ENCODE data around the gene RHOBTB3.

DNA sequence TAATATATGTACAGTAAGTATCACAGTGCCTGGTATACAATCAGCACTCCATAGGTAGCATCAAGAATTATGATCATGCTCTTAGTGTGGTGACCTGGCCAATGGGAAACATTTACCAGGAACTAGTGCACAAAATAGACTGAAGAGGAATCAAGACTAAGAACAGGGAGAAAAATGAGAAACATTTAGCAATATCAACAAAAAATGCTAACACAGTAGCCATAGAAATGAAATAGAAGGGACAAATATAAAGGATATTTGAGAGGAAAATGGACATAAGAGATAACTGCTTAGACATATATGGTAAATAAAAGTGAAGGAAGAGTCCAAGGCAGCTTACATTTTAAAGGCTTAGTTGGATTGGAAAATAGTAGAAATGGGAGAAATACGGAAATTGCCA lies 31.8 kb upstream of the RHOBTB3 start:
- TF ChIP-seq, protein P1, sequence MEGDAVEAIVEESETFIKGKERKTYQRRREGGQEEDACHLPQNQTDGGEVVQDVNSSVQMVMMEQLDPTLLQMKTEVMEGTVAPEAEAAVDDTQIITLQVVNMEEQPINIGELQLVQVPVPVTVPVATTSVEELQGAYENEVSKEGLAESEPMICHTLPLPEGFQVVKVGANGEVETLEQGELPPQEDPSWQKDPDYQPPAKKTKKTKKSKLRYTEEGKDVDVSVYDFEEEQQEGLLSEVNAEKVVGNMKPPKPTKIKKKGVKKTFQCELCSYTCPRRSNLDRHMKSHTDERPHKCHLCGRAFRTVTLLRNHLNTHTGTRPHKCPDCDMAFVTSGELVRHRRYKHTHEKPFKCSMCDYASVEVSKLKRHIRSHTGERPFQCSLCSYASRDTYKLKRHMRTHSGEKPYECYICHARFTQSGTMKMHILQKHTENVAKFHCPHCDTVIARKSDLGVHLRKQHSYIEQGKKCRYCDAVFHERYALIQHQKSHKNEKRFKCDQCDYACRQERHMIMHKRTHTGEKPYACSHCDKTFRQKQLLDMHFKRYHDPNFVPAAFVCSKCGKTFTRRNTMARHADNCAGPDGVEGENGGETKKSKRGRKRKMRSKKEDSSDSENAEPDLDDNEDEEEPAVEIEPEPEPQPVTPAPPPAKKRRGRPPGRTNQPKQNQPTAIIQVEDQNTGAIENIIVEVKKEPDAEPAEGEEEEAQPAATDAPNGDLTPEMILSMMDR (IDR thresholded peaks at IDR 0.05 in 4 of 5, conservative IDR thresholded peaks at IDR 0.05 in 1 of 5) = no peak
- TF ChIP-seq POLR2A (IDR thresholded peaks at IDR 0.05) = no peak

Data from gastrocnemius medialis (tissue), 4 donors.